Measurements from ENCODE around the gene TFPI. TPM values are rescaled to one million over a fixed set of nuclear protein-coding genes. Genes with fewer than 3 reads are reported as not detected.

TFPI gene
- polyA plus RNA-seq, 2 of the 4 experiments (the other 2 are of a cell fraction), result 14.3 to 104 TPM

- DNase-seq (ENCODE audit: low read depth in 1 of 2, low spot score in 1 of 2), result no peak
- peak in 1 of 2 experiments; percentile 67; a peak in 3 of 6 replicates for ATAC-seq
- Histone ChIP-seq H3K9me3 (0 out of 3 replicates have a peak, but pooled peaks cover 5% of the 10 kb centered on the region), H3K4me3 (no peak overlapping the region), H3K4me2 (peak overlapping the region; percentile 8; the same call in 1 of the 3 replicates), H3K27ac (peak overlapping the region; percentile 35 to 60), H3K4me1 (peaks cover 39% of the 10 kb centered on the region)
- FAIRE-seq, result no peak
- ChIA-PET POLR2A (interaction anchor here (0.6 kb wide), 1 partner anchor 33 kb away, joined by 9 read pairs; no protein-coding TSS in a partner anchor), CTCF (interaction anchor here (1.4 to 18.1 kb wide), 2 partner anchors 57 to 76 kb away, joined by 3 to 324 read pairs; no protein-coding TSS in a partner anchor)
- TF ChIP-seq HEYL (CRISPR knock-in tag; IDR thresholded peaks at IDR 0.05) (no peak), RFX5 (IDR thresholded peaks at IDR 0.05) (no peak), SMC3 (IDR thresholded peaks at IDR 0.05) (no peak), RCOR1 (IDR thresholded peaks at IDR 0.05; ENCODE audit: low read depth, low read length) (no peak), ZNF302 (CRISPR knock-in tag; IDR thresholded peaks at IDR 0.05) (no peak), CHD4 (IDR thresholded peaks at IDR 0.05; ENCODE audit: borderline replicate concordance) (no peak), MAFK (IDR thresholded peaks at IDR 0.05; ENCODE audit: partially characterized antibody) (no peak), TFCP2L1 (CRISPR knock-in tag; IDR thresholded peaks at IDR 0.05) (no peak), JUN (IDR thresholded peaks at IDR 0.05) (no peak), FOSL2 (IDR thresholded peaks at IDR 0.05) (no peak), FOSL2 (CRISPR knock-in tag; IDR thresholded peaks at IDR 0.05) (no peak), HDAC2 (IDR thresholded peaks at IDR 0.05) (no peak), CTCF (IDR thresholded peaks at IDR 0.05) (no peak), HOXB5 (CRISPR knock-in tag; IDR thresholded peaks at IDR 0.05) (no peak), RARB (CRISPR knock-in tag; IDR thresholded peaks at IDR 0.05) (no peak), SREBF2 (IDR thresholded peaks at IDR 0.05) (no peak), FOXS1 (CRISPR knock-in tag; IDR thresholded peaks at IDR 0.05) (no peak)
- TF ChIP-seq, protein P1, sequence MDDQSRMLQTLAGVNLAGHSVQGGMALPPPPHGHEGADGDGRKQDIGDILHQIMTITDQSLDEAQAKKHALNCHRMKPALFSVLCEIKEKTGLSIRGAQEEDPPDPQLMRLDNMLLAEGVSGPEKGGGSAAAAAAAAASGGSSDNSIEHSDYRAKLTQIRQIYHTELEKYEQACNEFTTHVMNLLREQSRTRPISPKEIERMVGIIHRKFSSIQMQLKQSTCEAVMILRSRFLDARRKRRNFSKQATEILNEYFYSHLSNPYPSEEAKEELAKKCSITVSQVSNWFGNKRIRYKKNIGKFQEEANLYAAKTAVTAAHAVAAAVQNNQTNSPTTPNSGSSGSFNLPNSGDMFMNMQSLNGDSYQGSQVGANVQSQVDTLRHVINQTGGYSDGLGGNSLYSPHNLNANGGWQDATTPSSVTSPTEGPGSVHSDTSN (IDR thresholded peaks at IDR 0.05), result no peak
- TF ChIP-seq, protein P2, sequence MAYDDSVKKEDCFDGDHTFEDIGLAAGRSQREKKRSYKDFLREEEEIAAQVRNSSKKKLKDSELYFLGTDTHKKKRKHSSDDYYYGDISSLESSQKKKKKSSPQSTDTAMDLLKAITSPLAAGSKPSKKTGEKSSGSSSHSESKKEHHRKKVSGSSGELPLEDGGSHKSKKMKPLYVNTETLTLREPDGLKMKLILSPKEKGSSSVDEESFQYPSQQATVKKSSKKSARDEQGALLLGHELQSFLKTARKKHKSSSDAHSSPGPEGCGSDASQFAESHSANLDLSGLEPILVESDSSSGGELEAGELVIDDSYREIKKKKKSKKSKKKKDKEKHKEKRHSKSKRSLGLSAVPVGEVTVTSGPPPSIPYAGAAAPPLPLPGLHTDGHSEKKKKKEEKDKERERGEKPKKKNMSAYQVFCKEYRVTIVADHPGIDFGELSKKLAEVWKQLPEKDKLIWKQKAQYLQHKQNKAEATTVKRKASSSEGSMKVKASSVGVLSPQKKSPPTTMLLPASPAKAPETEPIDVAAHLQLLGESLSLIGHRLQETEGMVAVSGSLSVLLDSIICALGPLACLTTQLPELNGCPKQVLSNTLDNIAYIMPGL (CRISPR knock-in tag; IDR thresholded peaks at IDR 0.05; ENCODE audit: borderline replicate concordance), result no peak
- TF ChIP-seq, protein P3, sequence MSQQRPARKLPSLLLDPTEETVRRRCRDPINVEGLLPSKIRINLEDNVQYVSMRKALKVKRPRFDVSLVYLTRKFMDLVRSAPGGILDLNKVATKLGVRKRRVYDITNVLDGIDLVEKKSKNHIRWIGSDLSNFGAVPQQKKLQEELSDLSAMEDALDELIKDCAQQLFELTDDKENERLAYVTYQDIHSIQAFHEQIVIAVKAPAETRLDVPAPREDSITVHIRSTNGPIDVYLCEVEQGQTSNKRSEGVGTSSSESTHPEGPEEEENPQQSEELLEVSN (IDR thresholded peaks at IDR 0.05; ENCODE audit: borderline replicate concordance, low read depth), result no peak
- TF ChIP-seq, protein P4, sequence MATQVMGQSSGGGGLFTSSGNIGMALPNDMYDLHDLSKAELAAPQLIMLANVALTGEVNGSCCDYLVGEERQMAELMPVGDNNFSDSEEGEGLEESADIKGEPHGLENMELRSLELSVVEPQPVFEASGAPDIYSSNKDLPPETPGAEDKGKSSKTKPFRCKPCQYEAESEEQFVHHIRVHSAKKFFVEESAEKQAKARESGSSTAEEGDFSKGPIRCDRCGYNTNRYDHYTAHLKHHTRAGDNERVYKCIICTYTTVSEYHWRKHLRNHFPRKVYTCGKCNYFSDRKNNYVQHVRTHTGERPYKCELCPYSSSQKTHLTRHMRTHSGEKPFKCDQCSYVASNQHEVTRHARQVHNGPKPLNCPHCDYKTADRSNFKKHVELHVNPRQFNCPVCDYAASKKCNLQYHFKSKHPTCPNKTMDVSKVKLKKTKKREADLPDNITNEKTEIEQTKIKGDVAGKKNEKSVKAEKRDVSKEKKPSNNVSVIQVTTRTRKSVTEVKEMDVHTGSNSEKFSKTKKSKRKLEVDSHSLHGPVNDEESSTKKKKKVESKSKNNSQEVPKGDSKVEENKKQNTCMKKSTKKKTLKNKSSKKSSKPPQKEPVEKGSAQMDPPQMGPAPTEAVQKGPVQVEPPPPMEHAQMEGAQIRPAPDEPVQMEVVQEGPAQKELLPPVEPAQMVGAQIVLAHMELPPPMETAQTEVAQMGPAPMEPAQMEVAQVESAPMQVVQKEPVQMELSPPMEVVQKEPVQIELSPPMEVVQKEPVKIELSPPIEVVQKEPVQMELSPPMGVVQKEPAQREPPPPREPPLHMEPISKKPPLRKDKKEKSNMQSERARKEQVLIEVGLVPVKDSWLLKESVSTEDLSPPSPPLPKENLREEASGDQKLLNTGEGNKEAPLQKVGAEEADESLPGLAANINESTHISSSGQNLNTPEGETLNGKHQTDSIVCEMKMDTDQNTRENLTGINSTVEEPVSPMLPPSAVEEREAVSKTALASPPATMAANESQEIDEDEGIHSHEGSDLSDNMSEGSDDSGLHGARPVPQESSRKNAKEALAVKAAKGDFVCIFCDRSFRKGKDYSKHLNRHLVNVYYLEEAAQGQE (IDR thresholded peaks at IDR 0.05), result no peak
Measured at GRCh38 chr2:187576906-187577305, 22.7 kb upstream of the TFPI start.

All from A549 (cell line).